GM23338 (cell line): ENCODE data around the gene COLEC12. TPM values are rescaled to one million over a fixed set of nuclear protein-coding genes. Genes with fewer than 3 reads are reported as not detected.

Experiments used
- ATAC-seq: fragments of 200-7000 bp; cut with Tn5 transposase; 3 replicates; pipeline ENCODE4 v1.9.1; 2020
- DNase-seq: peaks from one replicate; pipeline ENCODE4 v3.0.0-alpha.2; 2015; ENCODE audit warnings: low spot score
- H2AFZ ChIP-seq: fragments of 200-600 bp; sonication (generic); 2 replicates; pipeline ENCODE4 v1.8.0; 2016; ENCODE audit warnings: antibody characterized with exemption, mild to moderate bottlenecking, moderate library complexity
- H3F3A ChIP-seq: fragments of 200-600 bp; sonication (generic); replicated peaks from 2 replicates; pipeline ENCODE4 v1.8.0; 2017; ENCODE audit warnings: antibody characterized with exemption, mixed run types, low read depth
- H3K27ac ChIP-seq: fragments of 200-600 bp; sonication (generic); 2 replicates; pipeline ENCODE4 v1.6.1; 2016; ENCODE audit warnings: low read depth
- H3K27me3 ChIP-seq: fragments of 200-600 bp; sonication (generic); 2 replicates; pipeline ENCODE4 v1.8.0; 2016; ENCODE audit warnings: mild to moderate bottlenecking, mixed run types, moderate library complexity; ENCODE audit not compliant: insufficient read depth
- H3K36me3 ChIP-seq: fragments of 200-600 bp; sonication (generic); 2 replicates; pipeline ENCODE4 v1.8.0; 2016; ENCODE audit warnings: mild to moderate bottlenecking; ENCODE audit not compliant: insufficient read depth
- H3K4me1 ChIP-seq: fragments of 200-600 bp; sonication (generic); 2 replicates; pipeline ENCODE4 v1.8.0; 2016; ENCODE audit warnings: mild to moderate bottlenecking, moderate library complexity; ENCODE audit not compliant: insufficient read depth
- H3K4me2 ChIP-seq: fragments of 200-600 bp; sonication (generic); 2 replicates; pipeline ENCODE4 v1.7.1; 2017; ENCODE audit warnings: mixed run types
- H3K4me3 ChIP-seq: fragments of 200-600 bp; sonication (generic); 2 replicates; pipeline ENCODE4 v1.6.1; 2016; ENCODE audit warnings: mixed run types
- H3K79me2 ChIP-seq: fragments of 200-600 bp; sonication (generic); replicated peaks from 2 replicates; pipeline ENCODE4 v1.8.0; 2017; ENCODE audit warnings: mild to moderate bottlenecking; ENCODE audit not compliant: insufficient read depth
- H3K9me2 ChIP-seq: fragments of 200-600 bp; sonication (generic); 2 replicates; pipeline ENCODE4 v1.8.0; 2017; ENCODE audit not compliant: insufficient read depth
- H4K20me1 ChIP-seq: fragments of 200-600 bp; sonication (generic); replicated peaks from 2 replicates; pipeline ENCODE4 v1.8.0; 2017; ENCODE audit warnings: mild to moderate bottlenecking; ENCODE audit not compliant: insufficient read depth
- H3K27ac Mint-ChIP-seq: 2 replicates; pipeline ENCODE4 v1.8.0; 2020; ENCODE audit warnings: inconsistent platforms, mild to moderate bottlenecking, moderate library complexity, mixed read lengths
- H3K27me3 Mint-ChIP-seq: 3 replicates; pipeline ENCODE4 v1.8.0; 2022; ENCODE audit warnings: low read depth, mild to moderate bottlenecking, moderate library complexity, mixed read lengths, inconsistent platforms; ENCODE audit not compliant: insufficient read depth, poor library complexity
- H3K36me3 Mint-ChIP-seq: 3 replicates; pipeline ENCODE4 v1.8.0; 2021; ENCODE audit warnings: low read depth, mild to moderate bottlenecking, inconsistent platforms, moderate library complexity, mixed read lengths
- H3K4me1 Mint-ChIP-seq: 3 replicates; pipeline ENCODE4 v1.8.0; 2020; ENCODE audit warnings: mild to moderate bottlenecking, inconsistent platforms, mixed read lengths
- H3K4me3 Mint-ChIP-seq: 3 replicates; pipeline ENCODE4 v1.8.0; 2021; ENCODE audit warnings: moderate library complexity, mild to moderate bottlenecking, inconsistent platforms, mixed read lengths
- H3K9me3 Mint-ChIP-seq: 3 replicates; pipeline ENCODE4 v1.8.0; 2020; ENCODE audit warnings: moderate library complexity, mild to moderate bottlenecking, inconsistent platforms, mixed read lengths
- CREB1 ChIP-seq: fragments of 250-450 bp; sonication (Bioruptor Pico); IDR thresholded peaks from 2 replicates; pipeline ENCODE4 v1.5.0; 2020; ENCODE audit warnings: low read depth, mild to moderate bottlenecking, moderate library complexity
- CTCF ChIP-seq, 2 experiments: fragments of 200-600 bp in 1 of 2; sonication (generic) in 1 of 2; conservative IDR thresholded peaks; 2 replicates each; pipeline versions ENCODE4 v1.5.1 to v1.6.1; 2016 to 2017; ENCODE audit warnings: antibody characterized with exemption in 2 of 2, low read depth in 2 of 2, mild to moderate bottlenecking in 2 of 2, moderate library complexity in 1 of 2
- ETS1 ChIP-seq: IDR thresholded peaks from 2 replicates; pipeline ENCODE4 v1.6.1; 2016; ENCODE audit warnings: antibody characterized with exemption
- EZH2 ChIP-seq: fragments of 200-600 bp; sonication (generic); IDR thresholded peaks from one replicate; pipeline ENCODE4 v1.8.0; 2017; ENCODE audit warnings: antibody characterized with exemption, mild to moderate bottlenecking, low read depth; ENCODE audit not compliant: unreplicated experiment
- EZH2phosphoT487 ChIP-seq: fragments of 200-600 bp; sonication (generic); IDR thresholded peaks from one replicate; pipeline ENCODE4 v1.8.1; 2018; ENCODE audit warnings: antibody characterized with exemption; ENCODE audit not compliant: unreplicated experiment
- JUNB ChIP-seq: IDR thresholded peaks from one replicate; pipeline ENCODE4 v1.6.1; 2016; ENCODE audit warnings: antibody characterized with exemption; ENCODE audit not compliant: unreplicated experiment
- NANOG ChIP-seq: IDR thresholded peaks from 2 replicates; pipeline ENCODE4 v1.6.1; 2016; ENCODE audit warnings: antibody characterized with exemption, borderline replicate concordance
- POLR2AphosphoS5 ChIP-seq: IDR thresholded peaks from 2 replicates; pipeline ENCODE4 v1.6.1; 2016; ENCODE audit warnings: antibody characterized with exemption, low read depth
- REST ChIP-seq: IDR thresholded peaks from one replicate; pipeline ENCODE4 v1.6.1; 2018; ENCODE audit warnings: antibody characterized with exemption; ENCODE audit not compliant: unreplicated experiment
- STAT1 ChIP-seq: IDR thresholded peaks from one replicate; pipeline ENCODE4 v1.6.1; 2016; ENCODE audit warnings: antibody characterized with exemption; ENCODE audit not compliant: unreplicated experiment
- ZNF114 ChIP-seq: fragments of 250-450 bp; sonication (Bioruptor Pico); IDR thresholded peaks from 2 replicates; pipeline ENCODE4 v1.5.0; 2020; ENCODE audit warnings: mild to moderate bottlenecking, moderate library complexity
- ZNF331 ChIP-seq: fragments of 250-450 bp; sonication (Bioruptor Pico); IDR thresholded peaks from 2 replicates; pipeline ENCODE4 v1.5.0; 2020; ENCODE audit warnings: low read depth, mild to moderate bottlenecking, moderate library complexity
- polyA plus RNA-seq: library from polyadenylated mRNA; unstranded; fragments of >200 nt; fragmentation: Nextera tagmentation; extraction: Ambion mirVana; gene quantifications from 2 replicates; pipeline ENCODE4 v1.2.1, GENCODE V29; 2016
- total RNA-seq: library from RNA; depleted of rRNA; stranded (reverse); fragments of >200 nt; shearing (Covaris generic); gene quantifications from 2 replicates; pipeline ENCODE4 v1.2.3, GENCODE V29; 2014
- TF ChIP-seq, protein P1 (sequence below): fragments of 250-450 bp; sonication (Bioruptor Pico); IDR thresholded peaks from 2 replicates; pipeline ENCODE4 v1.5.0; 2020; ENCODE audit warnings: mild to moderate bottlenecking, moderate library complexity

COLEC12 gene
- total and polyA plus RNA-seq, 2 experiments from 2014 or later: 1.1 to 3.2 TPM

DNA sequence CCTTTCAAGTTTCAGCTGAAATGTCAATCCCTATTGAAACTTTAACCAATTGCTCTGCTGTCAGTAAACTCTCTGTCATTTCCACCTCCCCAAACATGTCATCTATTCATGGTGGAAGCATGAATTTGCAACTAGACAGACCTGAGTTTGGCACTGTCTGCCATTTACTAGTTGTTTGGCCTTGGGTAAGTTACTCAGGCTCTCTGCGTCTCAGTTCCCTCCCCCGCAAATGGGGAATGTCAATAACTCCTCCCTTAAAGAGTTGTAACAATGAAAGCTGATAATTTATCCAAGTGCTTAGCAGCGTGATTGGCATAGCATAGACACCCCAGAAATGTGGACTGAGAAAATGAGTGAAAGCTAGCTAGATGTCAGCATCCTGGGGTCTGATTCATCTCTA, 159.4 kb downstream of the COLEC12 start (continued):
- TF ChIP-seq CREB1 (no peak), STAT1 (no peak), ZNF114 (CRISPR knock-in tag) (no peak), JUNB (no peak)

- peaks cover 5% of the 10 kb centered on the region for H3K27me3 Mint-ChIP-seq
- Histone ChIP-seq H2AFZ (no peak overlapping the region), H3K79me2 (no peaks in the 10 kb centered on the region), H3K9me2 (0 out of 2 replicates have a peak, but pooled peaks cover 4% of the 10 kb centered on the region), H3K4me3 (no peak overlapping the region), H3K4me1 (no peaks in the 10 kb centered on the region), H3K36me3 (no peaks in the 10 kb centered on the region), H3K27me3 (no peaks in the 10 kb centered on the region), H3K4me2 (no peak overlapping the region), H3F3A (no peaks in the 10 kb centered on the region), H4K20me1 (no peaks in the 10 kb centered on the region), H3K27ac (no peak overlapping the region)
- no peak for DNase-seq
- no peaks in the 10 kb centered on the region; the same call in 2 of the 3 replicates for H3K4me1 Mint-ChIP-seq
- H3K36me3 Mint-ChIP-seq: no peaks in the 10 kb centered on the region
- ATAC-seq: no peak
- H3K9me3 Mint-ChIP-seq: no peaks in the 10 kb centered on the region; the same call in 2 of the 3 replicates
- no peak overlapping the region for H3K4me3 Mint-ChIP-seq
- H3K27ac Mint-ChIP-seq: no peak overlapping the region
- TF ChIP-seq, protein P1, sequence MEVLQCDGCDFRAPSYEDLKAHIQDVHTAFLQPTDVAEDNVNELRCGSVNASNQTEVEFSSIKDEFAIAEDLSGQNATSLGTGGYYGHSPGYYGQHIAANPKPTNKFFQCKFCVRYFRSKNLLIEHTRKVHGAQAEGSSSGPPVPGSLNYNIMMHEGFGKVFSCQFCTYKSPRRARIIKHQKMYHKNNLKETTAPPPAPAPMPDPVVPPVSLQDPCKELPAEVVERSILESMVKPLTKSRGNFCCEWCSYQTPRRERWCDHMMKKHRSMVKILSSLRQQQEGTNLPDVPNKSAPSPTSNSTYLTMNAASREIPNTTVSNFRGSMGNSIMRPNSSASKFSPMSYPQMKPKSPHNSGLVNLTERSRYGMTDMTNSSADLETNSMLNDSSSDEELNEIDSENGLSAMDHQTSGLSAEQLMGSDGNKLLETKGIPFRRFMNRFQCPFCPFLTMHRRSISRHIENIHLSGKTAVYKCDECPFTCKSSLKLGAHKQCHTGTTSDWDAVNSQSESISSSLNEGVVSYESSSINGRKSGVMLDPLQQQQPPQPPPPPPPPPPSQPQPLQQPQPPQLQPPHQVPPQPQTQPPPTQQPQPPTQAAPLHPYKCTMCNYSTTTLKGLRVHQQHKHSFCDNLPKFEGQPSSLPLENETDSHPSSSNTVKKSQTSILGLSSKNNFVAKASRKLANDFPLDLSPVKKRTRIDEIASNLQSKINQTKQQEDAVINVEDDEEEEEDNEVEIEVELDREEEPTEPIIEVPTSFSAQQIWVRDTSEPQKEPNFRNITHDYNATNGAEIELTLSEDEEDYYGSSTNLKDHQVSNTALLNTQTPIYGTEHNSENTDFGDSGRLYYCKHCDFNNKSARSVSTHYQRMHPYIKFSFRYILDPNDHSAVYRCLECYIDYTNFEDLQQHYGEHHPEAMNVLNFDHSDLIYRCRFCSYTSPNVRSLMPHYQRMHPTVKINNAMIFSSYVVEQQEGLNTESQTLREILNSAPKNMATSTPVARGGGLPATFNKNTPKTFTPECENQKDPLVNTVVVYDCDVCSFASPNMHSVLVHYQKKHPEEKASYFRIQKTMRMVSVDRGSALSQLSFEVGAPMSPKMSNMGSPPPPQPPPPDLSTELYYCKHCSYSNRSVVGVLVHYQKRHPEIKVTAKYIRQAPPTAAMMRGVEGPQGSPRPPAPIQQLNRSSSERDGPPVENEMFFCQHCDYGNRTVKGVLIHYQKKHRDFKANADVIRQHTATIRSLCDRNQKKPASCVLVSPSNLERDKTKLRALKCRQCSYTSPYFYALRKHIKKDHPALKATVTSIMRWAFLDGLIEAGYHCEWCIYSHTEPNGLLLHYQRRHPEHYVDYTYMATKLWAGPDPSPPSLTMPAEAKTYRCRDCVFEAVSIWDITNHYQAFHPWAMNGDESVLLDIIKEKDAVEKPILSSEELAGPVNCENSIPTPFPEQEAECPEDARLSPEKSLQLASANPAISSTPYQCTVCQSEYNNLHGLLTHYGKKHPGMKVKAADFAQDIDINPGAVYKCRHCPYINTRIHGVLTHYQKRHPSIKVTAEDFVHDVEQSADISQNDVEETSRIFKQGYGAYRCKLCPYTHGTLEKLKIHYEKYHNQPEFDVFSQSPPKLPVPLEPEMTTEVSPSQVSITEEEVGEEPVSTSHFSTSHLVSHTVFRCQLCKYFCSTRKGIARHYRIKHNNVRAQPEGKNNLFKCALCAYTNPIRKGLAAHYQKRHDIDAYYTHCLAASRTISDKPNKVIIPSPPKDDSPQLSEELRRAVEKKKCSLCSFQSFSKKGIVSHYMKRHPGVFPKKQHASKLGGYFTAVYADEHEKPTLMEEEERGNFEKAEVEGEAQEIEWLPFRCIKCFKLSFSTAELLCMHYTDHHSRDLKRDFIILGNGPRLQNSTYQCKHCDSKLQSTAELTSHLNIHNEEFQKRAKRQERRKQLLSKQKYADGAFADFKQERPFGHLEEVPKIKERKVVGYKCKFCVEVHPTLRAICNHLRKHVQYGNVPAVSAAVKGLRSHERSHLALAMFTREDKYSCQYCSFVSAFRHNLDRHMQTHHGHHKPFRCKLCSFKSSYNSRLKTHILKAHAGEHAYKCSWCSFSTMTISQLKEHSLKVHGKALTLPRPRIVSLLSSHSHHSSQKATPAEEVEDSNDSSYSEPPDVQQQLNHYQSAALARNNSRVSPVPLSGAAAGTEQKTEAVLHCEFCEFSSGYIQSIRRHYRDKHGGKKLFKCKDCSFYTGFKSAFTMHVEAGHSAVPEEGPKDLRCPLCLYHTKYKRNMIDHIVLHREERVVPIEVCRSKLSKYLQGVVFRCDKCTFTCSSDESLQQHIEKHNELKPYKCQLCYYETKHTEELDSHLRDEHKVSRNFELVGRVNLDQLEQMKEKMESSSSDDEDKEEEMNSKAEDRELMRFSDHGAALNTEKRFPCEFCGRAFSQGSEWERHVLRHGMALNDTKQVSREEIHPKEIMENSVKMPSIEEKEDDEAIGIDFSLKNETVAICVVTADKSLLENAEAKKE (CRISPR knock-in tag): no peak
- TF ChIP-seq STAT1 (no peak), REST (no peak), CTCF (conservative IDR thresholded peaks at IDR 0.05; ENCODE audit: low read depth in 2 of 2) (no peak), POLR2AphosphoS5 (no peak), ZNF331 (CRISPR knock-in tag) (no peak), EZH2 (no peak), NANOG (no peak), JUNB (no peak), ZNF114 (CRISPR knock-in tag) (no peak), ETS1 (no peak), EZH2phosphoT487 (no peak), CREB1 (no peak)
Measured at GRCh38 chr18:340044-340443, 160.5 kb downstream of the COLEC12 start.
